ENCODE measurements around the gene TLCD3A. TPM values are rescaled to one million over a fixed set of nuclear protein-coding genes. Genes with fewer than 3 reads are reported as not detected.

Gene TLCD3A
- total and polyA plus RNA-seq, 9 of the 15 experiments (the other 6 are each of a cell fraction or from before 2014, with no cell fraction given), result 1.3 to 13.5 (median 7.3) TPM

- TF ChIP-seq NFATC3 (IDR thresholded peaks at IDR 0.05), result no peak
- no peak for TF ChIP-seq BRCA1 (IDR thresholded peaks at IDR 0.05)
- no peak for TF ChIP-seq BRCA1 (CRISPR knock-in tag; IDR thresholded peaks at IDR 0.05)
- TF ChIP-seq ZZZ3 (IDR thresholded peaks at IDR 0.05), result no peak
- TF ChIP-seq, protein P1, sequence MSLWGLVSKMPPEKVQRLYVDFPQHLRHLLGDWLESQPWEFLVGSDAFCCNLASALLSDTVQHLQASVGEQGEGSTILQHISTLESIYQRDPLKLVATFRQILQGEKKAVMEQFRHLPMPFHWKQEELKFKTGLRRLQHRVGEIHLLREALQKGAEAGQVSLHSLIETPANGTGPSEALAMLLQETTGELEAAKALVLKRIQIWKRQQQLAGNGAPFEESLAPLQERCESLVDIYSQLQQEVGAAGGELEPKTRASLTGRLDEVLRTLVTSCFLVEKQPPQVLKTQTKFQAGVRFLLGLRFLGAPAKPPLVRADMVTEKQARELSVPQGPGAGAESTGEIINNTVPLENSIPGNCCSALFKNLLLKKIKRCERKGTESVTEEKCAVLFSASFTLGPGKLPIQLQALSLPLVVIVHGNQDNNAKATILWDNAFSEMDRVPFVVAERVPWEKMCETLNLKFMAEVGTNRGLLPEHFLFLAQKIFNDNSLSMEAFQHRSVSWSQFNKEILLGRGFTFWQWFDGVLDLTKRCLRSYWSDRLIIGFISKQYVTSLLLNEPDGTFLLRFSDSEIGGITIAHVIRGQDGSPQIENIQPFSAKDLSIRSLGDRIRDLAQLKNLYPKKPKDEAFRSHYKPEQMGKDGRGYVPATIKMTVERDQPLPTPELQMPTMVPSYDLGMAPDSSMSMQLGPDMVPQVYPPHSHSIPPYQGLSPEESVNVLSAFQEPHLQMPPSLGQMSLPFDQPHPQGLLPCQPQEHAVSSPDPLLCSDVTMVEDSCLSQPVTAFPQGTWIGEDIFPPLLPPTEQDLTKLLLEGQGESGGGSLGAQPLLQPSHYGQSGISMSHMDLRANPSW (CRISPR knock-in tag; IDR thresholded peaks at IDR 0.05), result no peak
- TF ChIP-seq TAF15 (IDR thresholded peaks at IDR 0.05; ENCODE audit: low read depth, low read length), result no peak
- peak; percentile 4; the same call in 1 of the 2 replicates for TF ChIP-seq JUND (IDR thresholded peaks at IDR 0.05; ENCODE audit: borderline replicate concordance, low read depth, low read length)
- no peak; the same call in 2 of the 3 replicates for TF ChIP-seq JUND (tag; IDR thresholded peaks at IDR 0.05; ENCODE audit: borderline replicate concordance, low read depth, low read length)
- TF ChIP-seq NFXL1 (CRISPR knock-in tag; IDR thresholded peaks at IDR 0.05), result no peak
- 0 out of 2 replicates have a peak, but pooled peaks have one; percentile 65 for TF ChIP-seq XRCC5 (IDR thresholded peaks at IDR 0.05; ENCODE audit: low read depth, low read length)
- TF ChIP-seq ESRRA (IDR thresholded peaks at IDR 0.05; ENCODE audit: borderline replicate concordance, low read depth), result peak; percentile 10; the same call in 1 of the 2 replicates
- TF ChIP-seq, protein P2, sequence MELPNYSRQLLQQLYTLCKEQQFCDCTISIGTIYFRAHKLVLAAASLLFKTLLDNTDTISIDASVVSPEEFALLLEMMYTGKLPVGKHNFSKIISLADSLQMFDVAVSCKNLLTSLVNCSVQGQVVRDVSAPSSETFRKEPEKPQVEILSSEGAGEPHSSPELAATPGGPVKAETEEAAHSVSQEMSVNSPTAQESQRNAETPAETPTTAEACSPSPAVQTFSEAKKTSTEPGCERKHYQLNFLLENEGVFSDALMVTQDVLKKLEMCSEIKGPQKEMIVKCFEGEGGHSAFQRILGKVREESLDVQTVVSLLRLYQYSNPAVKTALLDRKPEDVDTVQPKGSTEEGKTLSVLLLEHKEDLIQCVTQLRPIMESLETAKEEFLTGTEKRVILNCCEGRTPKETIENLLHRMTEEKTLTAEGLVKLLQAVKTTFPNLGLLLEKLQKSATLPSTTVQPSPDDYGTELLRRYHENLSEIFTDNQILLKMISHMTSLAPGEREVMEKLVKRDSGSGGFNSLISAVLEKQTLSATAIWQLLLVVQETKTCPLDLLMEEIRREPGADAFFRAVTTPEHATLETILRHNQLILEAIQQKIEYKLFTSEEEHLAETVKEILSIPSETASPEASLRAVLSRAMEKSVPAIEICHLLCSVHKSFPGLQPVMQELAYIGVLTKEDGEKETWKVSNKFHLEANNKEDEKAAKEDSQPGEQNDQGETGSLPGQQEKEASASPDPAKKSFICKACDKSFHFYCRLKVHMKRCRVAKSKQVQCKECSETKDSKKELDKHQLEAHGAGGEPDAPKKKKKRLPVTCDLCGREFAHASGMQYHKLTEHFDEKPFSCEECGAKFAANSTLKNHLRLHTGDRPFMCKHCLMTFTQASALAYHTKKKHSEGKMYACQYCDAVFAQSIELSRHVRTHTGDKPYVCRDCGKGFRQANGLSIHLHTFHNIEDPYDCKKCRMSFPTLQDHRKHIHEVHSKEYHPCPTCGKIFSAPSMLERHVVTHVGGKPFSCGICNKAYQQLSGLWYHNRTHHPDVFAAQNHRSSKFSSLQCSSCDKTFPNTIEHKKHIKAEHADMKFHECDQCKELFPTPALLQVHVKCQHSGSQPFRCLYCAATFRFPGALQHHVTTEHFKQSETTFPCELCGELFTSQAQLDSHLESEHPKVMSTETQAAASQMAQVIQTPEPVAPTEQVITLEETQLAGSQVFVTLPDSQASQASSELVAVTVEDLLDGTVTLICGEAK (IDR thresholded peaks at IDR 0.05), result 0 out of 2 replicates have a peak, but pooled peaks have one; percentile 18
- TF ChIP-seq, protein P2 (CRISPR knock-in tag; IDR thresholded peaks at IDR 0.05), result no peak
- no peak for TF ChIP-seq ETS2 (tag; IDR thresholded peaks at IDR 0.05; ENCODE audit: borderline replicate concordance, poor library complexity, severe bottlenecking)
- TF ChIP-seq SRSF9 (IDR thresholded peaks at IDR 0.05; ENCODE audit: borderline replicate concordance, low read depth, low read length), result no peak
- 0 out of 2 replicates have a peak, but pooled peaks have one; percentile 19 for TF ChIP-seq CREB1 (IDR thresholded peaks at IDR 0.05)
- no peak; the same call in 1 of the 2 replicates for TF ChIP-seq CREB1 (CRISPR knock-in tag; IDR thresholded peaks at IDR 0.05)
- TF ChIP-seq NCOA1 (IDR thresholded peaks at IDR 0.05; ENCODE audit: low read depth), result no peak
- TF ChIP-seq KLF10 (CRISPR knock-in tag; IDR thresholded peaks at IDR 0.05), result no peak
Observed at GRCh38 chr17:752002-752619, 19.7 kb downstream of the TLCD3A start, which contains the start of gene GEMIN4 (continued).

Data from K562 (cell line).